Measurements from ENCODE around the gene FFAR3. TPM values are rescaled to one million over a fixed set of nuclear protein-coding genes. Genes with fewer than 3 reads are reported as not detected.

Gene FFAR3
- total and polyA plus RNA-seq, 4 donors: 0.33 TPM; not detected in 3

GRCh38 chr19:35397064-35397463, 38.8 kb downstream of the FFAR3 start:
- no peak for DNase-seq (ENCODE audit: low spot score)
- Histone ChIP-seq H3K4me1 (ENCODE audit: control insufficient read depth in 4 of 4, insufficient read depth in 4 of 4, low read length in 3 of 4) (no peaks in the 10 kb centered on the region), H3K9me3 (ENCODE audit: control insufficient read depth in 4 of 4, low read length in 3 of 4) (no peaks in the 10 kb centered on the region), H3K36me3 (ENCODE audit: control insufficient read depth in 4 of 4, insufficient read depth in 3 of 4, low read depth in 1 of 4, low read length in 3 of 4) (no peaks in the 10 kb centered on the region), H3K27ac (ENCODE audit: low read depth in 1 of 2, low read length in 2 of 2) (no peak overlapping the region), H3K27me3 (ENCODE audit: control insufficient read depth in 4 of 4, insufficient read depth in 4 of 4, low read length in 3 of 4) (no peaks in the 10 kb centered on the region), H3K9ac (ENCODE audit: low read depth in 1 of 2, low read length in 2 of 2) (no peak overlapping the region), H3K4me3 (ENCODE audit: low read depth in 1 of 3, low read length in 3 of 3) (no peak overlapping the region)
- TF ChIP-seq YY1 (IDR thresholded peaks at IDR 0.05) (no peak), JUND (IDR thresholded peaks at IDR 0.05) (no peak), EGR1 (IDR thresholded peaks at IDR 0.05; ENCODE audit: low read depth in 2 of 2) (no peak), ZBTB33 (IDR thresholded peaks at IDR 0.05) (no peak), REST (IDR thresholded peaks at IDR 0.05) (no peak), GABPA (IDR thresholded peaks at IDR 0.05 in 1 of 2, conservative IDR thresholded peaks at IDR 0.05 in 1 of 2) (no peak), NR2F2 (IDR thresholded peaks at IDR 0.05) (no peak), FOXA2 (IDR thresholded peaks at IDR 0.05) (no peak), SP1 (IDR thresholded peaks at IDR 0.05) (no peak), HNF4A (conservative IDR thresholded peaks at IDR 0.05) (no peak), TAF1 (conservative IDR thresholded peaks at IDR 0.05) (no peak), FOXA1 (IDR thresholded peaks at IDR 0.05) (no peak), RAD21 (IDR thresholded peaks at IDR 0.05) (no peak)
- WGBS: 90% methylated on average over 6 of the region's 6 CpGs

- Histone ChIP-seq H3K9me3 (ENCODE audit: control insufficient read depth in 4 of 4, low read length in 3 of 4) (no peaks in the 10 kb centered on the region), H3K27me3 (ENCODE audit: control insufficient read depth in 4 of 4, insufficient read depth in 4 of 4, low read length in 3 of 4) (no peaks in the 10 kb centered on the region), H3K4me3 (ENCODE audit: low read depth in 1 of 3, low read length in 3 of 3) (no peak overlapping the region), H3K4me1 (ENCODE audit: control insufficient read depth in 4 of 4, insufficient read depth in 4 of 4, low read length in 3 of 4) (no peaks in the 10 kb centered on the region), H3K27ac (ENCODE audit: low read depth in 1 of 2, low read length in 2 of 2) (no peak overlapping the region), H3K9ac (ENCODE audit: low read depth in 1 of 2, low read length in 2 of 2) (no peak overlapping the region), H3K36me3 (ENCODE audit: control insufficient read depth in 4 of 4, insufficient read depth in 3 of 4, low read depth in 1 of 4, low read length in 3 of 4) (no peaks in the 10 kb centered on the region)
- no peak for DNase-seq (ENCODE audit: low spot score)
- 91% methylated on average over 12 of the region's 12 CpGs for WGBS
- no peak for TF ChIP-seq ZBTB33 (IDR thresholded peaks at IDR 0.05)
- no peak for TF ChIP-seq YY1 (IDR thresholded peaks at IDR 0.05)
- no peak for TF ChIP-seq FOXA2 (IDR thresholded peaks at IDR 0.05)
- no peak for TF ChIP-seq RXRA (IDR thresholded peaks at IDR 0.05)
- no peak for TF ChIP-seq CTCF (IDR thresholded peaks at IDR 0.05; ENCODE audit: low read depth, low read length, missing input control)
- no peak for TF ChIP-seq JUND (IDR thresholded peaks at IDR 0.05)
These were observed 40.3 kb downstream of the FFAR3 start for GRCh38 chr19:35398570-35398969.
